HepG2 (cell line): ENCODE data around the gene ZCCHC3. TPM values are rescaled to one million over a fixed set of nuclear protein-coding genes. Genes with fewer than 3 reads are reported as not detected.

Source experiments
- ARID2 ChIP-seq: sonication (generic); formaldehyde crosslinking; IDR thresholded peaks from 2 replicates; pipeline ENCODE4 v1.8.1; 2022; ENCODE audit warnings: mild to moderate bottlenecking, missing genetic modification reagents, borderline replicate concordance
- DMAP1 ChIP-seq: IDR thresholded peaks from 2 replicates; pipeline ENCODE4 v1.6.1; 2016
- ETV5 ChIP-seq: IDR thresholded peaks from 2 replicates; pipeline ENCODE4 v1.6.1; 2018; ENCODE audit warnings: missing biosample characterization, missing genetic modification reagents, inconsistent platforms, borderline replicate concordance
- FOXA3 ChIP-seq: IDR thresholded peaks from 2 replicates; pipeline ENCODE4 v1.6.1; 2016; ENCODE audit warnings: missing genetic modification reagents, missing compliant biosample characterization
- FOXK1 ChIP-seq: sonication (generic); formaldehyde crosslinking; IDR thresholded peaks from 2 replicates; pipeline ENCODE4 v1.4.0; 2020; ENCODE audit warnings: low read depth, missing genetic modification reagents, borderline replicate concordance
- FOXK2 ChIP-seq: fragments of 450-650 bp; IDR thresholded peaks from 2 replicates; pipeline ENCODE4 v1.6.1; 2016
- GATAD1 ChIP-seq: IDR thresholded peaks from 2 replicates; pipeline ENCODE4 v1.6.1; 2016; ENCODE audit warnings: missing genetic modification reagents, missing compliant biosample characterization
- IKZF5 ChIP-seq: IDR thresholded peaks from 2 replicates; pipeline ENCODE4 v1.6.1; 2018; ENCODE audit warnings: missing genetic modification reagents, mild to moderate bottlenecking, missing compliant biosample characterization
- MAX ChIP-seq: IDR thresholded peaks from 2 replicates; pipeline ENCODE4 v1.6.1; 2012; ENCODE audit warnings: inconsistent platforms
- MIXL1 ChIP-seq: IDR thresholded peaks from 2 replicates; pipeline ENCODE4 v1.6.1; 2016
- MLX ChIP-seq: IDR thresholded peaks from 2 replicates; pipeline ENCODE4 v1.6.1; 2016
- NPAS2 ChIP-seq: sonication (generic); formaldehyde crosslinking; IDR thresholded peaks from 2 replicates; pipeline ENCODE4 v1.8.0; 2022; ENCODE audit warnings: mild to moderate bottlenecking, missing genetic modification reagents, borderline replicate concordance
- SIX1 ChIP-seq: sonication (generic); formaldehyde crosslinking; IDR thresholded peaks from 2 replicates; pipeline ENCODE4 v1.4.0; 2020; ENCODE audit warnings: missing genetic modification reagents, borderline replicate concordance
- SKI ChIP-seq: fragments of 450-650 bp; IDR thresholded peaks from one replicate; pipeline ENCODE4 v1.6.1; 2018; ENCODE audit warnings: mild to moderate bottlenecking; ENCODE audit not compliant: partially characterized antibody
- SP5 ChIP-seq: IDR thresholded peaks from 2 replicates; pipeline ENCODE4 v1.6.1; 2016; ENCODE audit warnings: low read depth, borderline replicate concordance
- TRIM22 ChIP-seq: fragments of 450-650 bp; IDR thresholded peaks from 2 replicates; pipeline ENCODE4 v1.6.1; 2017
- ZBTB8A ChIP-seq: sonication (generic); formaldehyde crosslinking; IDR thresholded peaks from 2 replicates; pipeline ENCODE4 v1.4.0; 2020; ENCODE audit warnings: mild to moderate bottlenecking, low read depth, missing genetic modification reagents, borderline replicate concordance
- ZFP62 ChIP-seq: sonication (generic); formaldehyde crosslinking; IDR thresholded peaks from 2 replicates; pipeline ENCODE4 v1.4.0; 2020; ENCODE audit warnings: missing genetic modification reagents
- ZNF337 ChIP-seq: sonication (generic); formaldehyde crosslinking; IDR thresholded peaks from 2 replicates; pipeline ENCODE4 v1.5.1; 2020; ENCODE audit warnings: missing genetic modification reagents, low read depth, mild to moderate bottlenecking, borderline replicate concordance
- ZNF350 ChIP-seq: sonication (generic); formaldehyde crosslinking; IDR thresholded peaks from 2 replicates; pipeline ENCODE4 v1.4.0; 2020; ENCODE audit warnings: mild to moderate bottlenecking, low read depth, missing genetic modification reagents, borderline replicate concordance
- ZNF446 ChIP-seq: sonication (generic); formaldehyde crosslinking; IDR thresholded peaks from 2 replicates; pipeline ENCODE4 v1.5.0; 2020; ENCODE audit warnings: mild to moderate bottlenecking, missing genetic modification reagents
- ZNF574 ChIP-seq: sonication (generic); formaldehyde crosslinking; IDR thresholded peaks from 2 replicates; pipeline ENCODE4 v1.4.0; 2020; ENCODE audit warnings: missing genetic modification reagents
- ZNF607 ChIP-seq: sonication (generic); formaldehyde crosslinking; IDR thresholded peaks from 2 replicates; pipeline ENCODE4 v1.5.1; 2020; ENCODE audit warnings: missing genetic modification reagents, mild to moderate bottlenecking, borderline replicate concordance
- ZNF629 ChIP-seq: sonication (generic); formaldehyde crosslinking; conservative IDR thresholded peaks from 2 replicates; pipeline ENCODE4 v1.5.0; 2020; ENCODE audit warnings: missing genetic modification reagents
- ZNF773 ChIP-seq: sonication (generic); formaldehyde crosslinking; IDR thresholded peaks from 2 replicates; pipeline ENCODE4 v1.4.0; 2020; ENCODE audit warnings: missing genetic modification reagents, borderline replicate concordance
- ZNF878 ChIP-seq: sonication (generic); formaldehyde crosslinking; IDR thresholded peaks from 2 replicates; pipeline ENCODE4 v1.8.1; 2023; ENCODE audit warnings: mild to moderate bottlenecking, missing genetic modification reagents, moderate library complexity
- ZSCAN29 ChIP-seq: sonication (generic); formaldehyde crosslinking; conservative IDR thresholded peaks from 2 replicates; pipeline ENCODE4 v1.4.0; 2020; ENCODE audit warnings: mild to moderate bottlenecking, missing genetic modification reagents
- polyA plus RNA-seq, 8 experiments: library from polyadenylated mRNA; depleted of rRNA in 3 of 8; stranded (reverse) in 7 of 8; unstranded in 1 of 8; fragments of >200 nt; fragmentation: Illumina TruSeq in 4 of 8; extraction: Trizol in 4 of 8; gene quantifications; 2 replicates each; pipeline versions ENCODE4 v1.2.1 to v1.2.3, GENCODE V29; 2011 to 2016; ENCODE audit warnings: low read depth in 4 of 8, missing spikeins in 1 of 8, mixed read lengths in 1 of 8; ENCODE audit not compliant: insufficient read depth in 1 of 8
- total RNA-seq, 5 experiments: library from RNA; depleted of rRNA; stranded (reverse); fragments of >200 nt; fragmentation: Illumina TruSeq; extraction: Trizol; gene quantifications; 2 replicates each; pipeline ENCODE4 v1.2.3, GENCODE V29; 2016; ENCODE audit warnings: low read depth in 1 of 5

The ZCCHC3 gene
- total and polyA plus RNA-seq, 2 of the 13 experiments (the other 11 are each of a cell fraction or from before 2014, with no cell fraction given): 46.6 to 63.0 TPM

- peak; percentile 28; the same call in 1 of the 2 replicates for TF ChIP-seq SP5 (CRISPR knock-in tag)
- TF ChIP-seq MAX: no peak
- TF ChIP-seq ZNF350 (CRISPR knock-in tag): no peak
- TF ChIP-seq ZNF878 (CRISPR knock-in tag): no peak
- no peak for TF ChIP-seq SIX1 (CRISPR knock-in tag)
- TF ChIP-seq ZBTB8A (CRISPR knock-in tag): no peak
- no peak for TF ChIP-seq ZNF773 (CRISPR knock-in tag)
- TF ChIP-seq ZSCAN29: no peak
- 0 out of 2 replicates have a peak, but pooled peaks have one; percentile 15 for TF ChIP-seq MLX (CRISPR knock-in tag)
- no peak for TF ChIP-seq ZFP62
- no peak; the same call in 1 of the 2 replicates for TF ChIP-seq ZNF574
- TF ChIP-seq SKI: no peak
- TF ChIP-seq ARID2: no peak
- 0 out of 2 replicates have a peak, but pooled peaks have one; percentile 20 for TF ChIP-seq ETV5 (CRISPR knock-in tag)
- TF ChIP-seq IKZF5: no peak
- no peak for TF ChIP-seq TRIM22
- TF ChIP-seq NPAS2 (CRISPR knock-in tag): no peak
- TF ChIP-seq FOXK2: no peak
- TF ChIP-seq FOXA3 (CRISPR knock-in tag): no peak
- no peak for TF ChIP-seq ZNF337 (CRISPR knock-in tag)
- no peak; the same call in 1 of the 2 replicates for TF ChIP-seq ZNF607
- no peak for TF ChIP-seq ZNF629 (CRISPR knock-in tag)
- TF ChIP-seq FOXK1: peak; percentile 65; the same call in 1 of the 2 replicates
- TF ChIP-seq DMAP1 (CRISPR knock-in tag): peak; percentile 50
- TF ChIP-seq ZNF446: peak; percentile 44; the same call in 1 of the 2 replicates
- no peak for TF ChIP-seq MIXL1
- TF ChIP-seq GATAD1 (CRISPR knock-in tag): no peak
These were observed 29.3 kb downstream of the ZCCHC3 start (continued) for GRCh38 chr20:326645-327185.
